GM23248 (cell line): Measurements from ENCODE around the gene SMO. TPM values are rescaled to one million over a fixed set of nuclear protein-coding genes. Genes with fewer than 3 reads are reported as not detected.
"Not testable (repeated sequence)": the region's sequence is repeated elsewhere in the genome, so short reads cannot be mapped to it uniquely, and the experiment has no call there.

Experiments used
- DNase-seq: peaks from one replicate; pipeline ENCODE4 v3.0.0-alpha.2; 2015
- H2AFZ ChIP-seq: fragments of 200-600 bp; sonication (generic); 2 replicates; pipeline ENCODE4 v1.6.1; 2016; ENCODE audit warnings: antibody characterized with exemption
- H3F3A ChIP-seq: fragments of 200-600 bp; sonication (generic); 2 replicates; pipeline ENCODE4 v1.6.1; 2016; ENCODE audit warnings: mild to moderate bottlenecking, antibody characterized with exemption, mixed run types; ENCODE audit not compliant: insufficient read depth
- H3K27ac ChIP-seq: fragments of 200-600 bp; sonication (generic); 2 replicates; pipeline ENCODE4 v1.5.1; 2016; ENCODE audit warnings: mild to moderate bottlenecking
- H3K27me3 ChIP-seq: fragments of 200-600 bp; sonication (generic); replicated peaks from 2 replicates; pipeline ENCODE4 v1.6.1; 2016; ENCODE audit warnings: mild to moderate bottlenecking; ENCODE audit not compliant: insufficient read depth
- H3K36me3 ChIP-seq: fragments of 200-600 bp; sonication (generic); 2 replicates; pipeline ENCODE4 v1.6.1; 2016; ENCODE audit warnings: low read depth, mild to moderate bottlenecking
- H3K4me1 ChIP-seq: fragments of 200-600 bp; sonication (generic); 2 replicates; pipeline ENCODE4 v1.6.1; 2016; ENCODE audit warnings: mild to moderate bottlenecking; ENCODE audit not compliant: insufficient read depth
- H3K4me2 ChIP-seq: fragments of 200-600 bp; sonication (generic); one replicate; pipeline ENCODE4 v1.6.1; 2016; ENCODE audit warnings: mild to moderate bottlenecking; ENCODE audit not compliant: unreplicated experiment
- H3K4me3 ChIP-seq: fragments of 200-600 bp; sonication (generic); 2 replicates; pipeline ENCODE4 v1.5.1; 2016; ENCODE audit warnings: mild to moderate bottlenecking
- H3K79me2 ChIP-seq: fragments of 200-600 bp; sonication (generic); 2 replicates; pipeline ENCODE4 v1.6.1; 2016; ENCODE audit warnings: mild to moderate bottlenecking; ENCODE audit not compliant: insufficient read depth
- H3K9ac ChIP-seq: fragments of 200-600 bp; sonication (generic); 2 replicates; pipeline ENCODE4 v1.6.1; 2016; ENCODE audit warnings: mild to moderate bottlenecking
- H3K9me2 ChIP-seq: fragments of 200-600 bp; sonication (generic); 2 replicates; pipeline ENCODE4 v1.6.1; 2016; ENCODE audit warnings: mixed run types, mild to moderate bottlenecking, moderate library complexity; ENCODE audit not compliant: insufficient read depth
- H3K9me3 ChIP-seq: fragments of 200-600 bp; sonication (generic); one replicate; pipeline ENCODE4 v1.6.1; 2017; ENCODE audit warnings: low read depth
- H4K20me1 ChIP-seq: fragments of 200-600 bp; sonication (generic); 2 replicates; pipeline ENCODE4 v1.6.0; 2016; ENCODE audit not compliant: insufficient read depth
- EZH2 ChIP-seq: fragments of 200-600 bp; sonication (generic); IDR thresholded peaks from 2 replicates; pipeline ENCODE4 v1.6.1; 2018; ENCODE audit warnings: antibody characterized with exemption, mild to moderate bottlenecking; ENCODE audit not compliant: insufficient read depth, poor library complexity, severe bottlenecking
- EZH2phosphoT487 ChIP-seq: fragments of 200-600 bp; sonication (generic); IDR thresholded peaks from 2 replicates; pipeline ENCODE4 v1.6.1; 2018; ENCODE audit warnings: antibody characterized with exemption, moderate library complexity, mild to moderate bottlenecking, low read depth; ENCODE audit not compliant: insufficient read depth
- WGBS, 2 experiments: methylation state at CpG; one replicate each; pipeline ENCODE4 v1.1.6; 2015 to 2017; ENCODE audit warnings: low lambda C conversion rate in 2 of 2, low coverage in 1 of 2; ENCODE audit errors: missing lambda C conversion rate in 2 of 2; 5-methylcytosine and 5-hydroxymethylcytosine counted together
- in situ Hi-C: fragments of 300-500 bp; cut with MboI; formaldehyde crosslinking; loops from 2 replicates; pipeline ENCODE4 v1.15.0; 2020
- polyA plus RNA-seq: library from polyadenylated mRNA; unstranded; fragments of >200 nt; fragmentation: Nextera tagmentation; extraction: Ambion mirVana; gene quantifications from 2 replicates; pipeline ENCODE4 v1.2.1, GENCODE V29; 2016
- total RNA-seq: library from RNA; depleted of rRNA; stranded (reverse); fragments of >200 nt; shearing (Covaris generic); gene quantifications from 2 replicates; pipeline ENCODE4 v1.2.3, GENCODE V29; 2014

Gene SMO
- total and polyA plus RNA-seq, 2 experiments from 2014 or later, result 2.3 to 14.7 TPM

DNA sequence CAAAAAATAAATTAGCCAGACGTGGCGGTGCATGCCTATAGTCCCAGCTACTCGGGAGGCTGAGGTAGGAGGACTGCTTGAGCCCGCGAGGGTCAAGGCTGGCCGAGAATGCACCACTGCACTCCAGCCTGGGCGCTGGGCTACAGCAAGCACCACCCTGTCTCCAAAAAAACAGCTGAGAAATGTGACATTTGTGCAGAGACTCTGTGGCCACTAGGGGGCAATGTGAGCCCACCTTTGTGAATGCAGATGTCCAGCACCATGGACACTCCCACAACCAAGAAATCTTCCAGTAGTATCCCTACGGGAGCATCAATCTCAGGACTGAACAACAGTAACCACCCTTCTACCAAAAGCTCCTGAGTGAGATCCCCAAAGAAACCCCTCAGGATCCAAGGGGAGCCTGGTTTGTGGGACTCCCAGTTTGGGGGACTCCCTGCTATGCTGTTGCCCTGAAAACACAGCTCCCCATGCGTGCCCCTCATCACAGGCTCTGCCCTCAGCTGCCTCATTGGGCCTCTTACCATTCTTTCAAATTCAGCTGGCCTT lies 30.2 kb downstream of the SMO start:
- no peaks in the 10 kb centered on the region for H3K4me1 ChIP-seq
- in situ Hi-C loops, result loop anchor here (25.0 kb wide), 1 partner anchor 419 kb away; no protein-coding TSS in a partner anchor
- no peak overlapping the region for H3K9ac ChIP-seq
- H3F3A ChIP-seq, result no peaks in the 10 kb centered on the region
- peak; percentile 87 for DNase-seq
- H3K27me3 ChIP-seq, result no peaks in the 10 kb centered on the region
- no peak overlapping the region for H3K27ac ChIP-seq
- H3K4me2 ChIP-seq, result no peak overlapping the region
- 16 to 17% methylated on average over 9 of the region's 9 CpGs for WGBS, 2 experiments
- H3K4me3 ChIP-seq, result no peak overlapping the region
- no peaks in the 10 kb centered on the region for H3K36me3 ChIP-seq
- H3K9me3 ChIP-seq, result no peaks in the 10 kb centered on the region
- H2AFZ ChIP-seq, result no peak overlapping the region
- no peaks in the 10 kb centered on the region for H3K79me2 ChIP-seq
- no peaks in the 10 kb centered on the region for H3K9me2 ChIP-seq
- no peak for TF ChIP-seq EZH2phosphoT487
- TF ChIP-seq EZH2, result no peak
- H4K20me1 ChIP-seq, result no peaks in the 10 kb centered on the region

- H3F3A ChIP-seq, H3K9me3 ChIP-seq, H3K27ac ChIP-seq, H3K4me3 ChIP-seq, H2AFZ ChIP-seq, H3K4me2 ChIP-seq, H4K20me1 ChIP-seq, H3K27me3 ChIP-seq, H3K36me3 ChIP-seq, DNase-seq, H3K79me2 ChIP-seq, H3K4me1 ChIP-seq, H3K9ac ChIP-seq, H3K9me2 ChIP-seq: not testable (repeated sequence)
- 69 to 75% methylated on average over 4 of the region's 4 CpGs for WGBS, 2 experiments
- in situ Hi-C loops, result loop anchor here (25.0 kb wide), 1 partner anchor 418 kb away; no protein-coding TSS in a partner anchor
These were observed 30.7 kb downstream of the SMO start for GRCh38 chr7:129219166-129219565.

GRCh38 chr7:129222064-129222463 lies 33.6 kb downstream of the SMO start:
- no peak for DNase-seq
- no peak overlapping the region for H3K4me2 ChIP-seq
- in situ Hi-C loops, result loop anchor here (10.0 to 25.0 kb wide), 2 partner anchors 263 to 415 kb away; no protein-coding TSS in a partner anchor

GRCh38 chr7:129224251-129225205 lies 36.1 kb downstream of the SMO start, which contains the start of gene AHCYL2:
AHCYL2 (plus strand) TSS chr7:129225030.
- in situ Hi-C loops, result loop anchor here (10.0 to 25.0 kb wide), 2 partner anchors 260 to 413 kb away; no protein-coding TSS in a partner anchor

More at GRCh38 chr7:129222064-129222463, 33.6 kb downstream of the SMO start:
- Histone ChIP-seq H3K27me3 (no peaks in the 10 kb centered on the region), H3K27ac (no peak overlapping the region), H3K9ac (no peak overlapping the region), H3K36me3 (no peaks in the 10 kb centered on the region), H2AFZ (peak overlapping the region; percentile 46; the same call in 1 of the 2 replicates), H3K9me2 (no peaks in the 10 kb centered on the region), H3F3A (peaks cover 6% of the 10 kb centered on the region; the same call in 1 of the 2 replicates), H4K20me1 (no peaks in the 10 kb centered on the region), H3K4me1 (peaks cover 5% of the 10 kb centered on the region; the same call in 1 of the 2 replicates), H3K9me3 (no peaks in the 10 kb centered on the region), H3K4me3 (no peak overlapping the region; the same call in 1 of the 2 replicates), H3K79me2 (peaks cover 6% of the 10 kb centered on the region; the same call in 1 of the 2 replicates)
- WGBS, 2 experiments, result 16 to 23% methylated on average over 4 of the region's 4 CpGs
- TF ChIP-seq EZH2phosphoT487 (no peak), EZH2 (no peak)

More at GRCh38 chr7:129224251-129225205, 36.1 kb downstream of the SMO start, which contains the start of gene AHCYL2:
- Histone ChIP-seq H4K20me1 (no peaks in the 10 kb centered on the region), H3K9me2 (no peaks in the 10 kb centered on the region), H3K9ac (peak within 1 kb of the TSS; percentile 79), H3K4me1 (peaks cover 5% of the 10 kb centered on the region; the same call in 1 of the 2 replicates), H3K27ac (peak within 1 kb of the TSS; percentile 89), H3K27me3 (no peaks in the 10 kb centered on the region), H3K36me3 (no peaks in the 10 kb centered on the region), H3F3A (peaks cover 6% of the 10 kb centered on the region; the same call in 1 of the 2 replicates), H2AFZ (peak within 1 kb of the TSS; percentile 98), H3K79me2 (peaks cover 8% of the 10 kb centered on the region; the same call in 1 of the 2 replicates), H3K9me3 (no peaks in the 10 kb centered on the region), H3K4me3 (peak within 1 kb of the TSS; percentile 77), H3K4me2 (peak within 1 kb of the TSS; percentile 91)
- TF ChIP-seq EZH2phosphoT487, result no peak
- no peak for TF ChIP-seq EZH2
- peak; percentile 99 for DNase-seq
- WGBS, 2 experiments, result 1 to 2% methylated on average over 37 to 55 of the region's 63 CpGs
